GM18517 (cell line): ENCODE results near the gene CLBA1.

Source experiments
- ATAC-seq: cut with Tn5 transposase; IDR thresholded peaks from one replicate; pipeline ENCODE4 v1.9.1; 2021; ENCODE audit warnings: mild to moderate bottlenecking, moderate library complexity; ENCODE audit not compliant: unreplicated experiment

CLBA1 gene

DNA sequence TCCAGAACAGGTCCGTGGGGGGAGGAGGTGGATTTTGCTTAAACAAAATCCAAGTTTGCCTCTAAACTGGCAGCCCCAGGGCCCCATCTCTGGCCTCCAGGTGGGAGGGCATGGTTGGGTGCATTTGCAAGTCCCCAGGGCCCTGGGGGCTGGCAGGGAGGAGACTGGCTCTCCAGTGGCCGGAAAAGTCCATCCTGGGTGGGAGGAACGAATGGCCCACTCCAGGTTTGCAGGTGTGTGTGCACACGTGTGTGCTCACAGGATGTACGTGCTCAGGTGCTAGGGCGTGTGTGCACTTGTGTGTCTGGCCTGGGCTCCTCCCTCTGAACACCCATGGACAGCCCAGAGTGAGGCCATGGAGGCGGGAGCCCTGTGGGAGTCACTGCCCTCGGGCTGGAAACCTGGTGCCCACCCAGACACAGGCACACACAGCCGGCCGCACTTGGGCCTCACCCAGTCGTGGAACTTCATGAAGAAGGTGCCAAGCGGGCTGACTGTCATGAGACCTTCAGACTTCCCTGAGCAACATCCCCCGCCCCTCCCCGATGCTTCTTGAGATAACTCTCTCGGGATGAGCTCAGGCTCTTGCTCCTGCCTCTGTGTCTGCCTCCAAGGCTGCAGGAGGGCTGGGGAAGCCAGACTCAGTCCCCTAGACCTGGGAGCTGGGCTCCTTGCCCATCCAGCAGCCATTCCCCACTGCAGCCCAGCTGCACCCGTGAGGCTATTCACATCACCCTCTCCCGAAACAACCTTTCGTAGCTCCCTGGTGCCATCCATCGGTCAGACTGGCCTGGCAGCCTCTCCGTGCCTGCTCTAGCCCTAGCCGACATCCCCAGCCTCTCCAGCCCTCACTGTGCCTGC is 16.8 kb upstream of the CLBA1 start:
- ATAC-seq, result no peak

DNA sequence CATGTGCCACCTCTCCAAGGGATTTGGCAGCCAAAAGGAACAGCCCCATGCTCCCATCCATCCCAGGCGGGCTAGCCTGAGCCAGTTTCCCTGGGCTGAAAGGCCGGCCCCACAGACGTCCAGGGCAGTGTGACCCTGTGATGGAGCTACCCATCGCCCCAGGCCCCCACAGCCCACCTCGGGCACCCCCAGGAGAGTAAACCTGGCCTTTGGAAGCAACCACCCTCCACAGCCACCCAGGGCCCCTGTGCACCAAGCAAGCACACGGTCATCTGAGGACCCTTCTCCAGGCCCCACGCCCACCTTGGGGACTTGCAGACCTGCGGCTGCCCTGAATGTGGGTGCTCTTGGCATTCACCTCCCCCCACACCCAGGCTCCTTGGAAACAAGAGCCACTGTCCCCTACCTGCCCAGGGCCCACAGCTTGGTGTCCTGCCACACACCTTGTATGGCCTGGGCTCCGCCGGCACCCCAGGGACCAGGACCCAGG is 15.8 kb upstream of the CLBA1 start:
- ATAC-seq, result no peak

GRCh38 chr14:104970231-104971068 is 15.1 kb upstream of the CLBA1 start:
- ATAC-seq, result no peak

- ATAC-seq, result no peak
Measured at GRCh38 chr14:104971447-104972240, 13.9 kb upstream of the CLBA1 start.

DNA sequence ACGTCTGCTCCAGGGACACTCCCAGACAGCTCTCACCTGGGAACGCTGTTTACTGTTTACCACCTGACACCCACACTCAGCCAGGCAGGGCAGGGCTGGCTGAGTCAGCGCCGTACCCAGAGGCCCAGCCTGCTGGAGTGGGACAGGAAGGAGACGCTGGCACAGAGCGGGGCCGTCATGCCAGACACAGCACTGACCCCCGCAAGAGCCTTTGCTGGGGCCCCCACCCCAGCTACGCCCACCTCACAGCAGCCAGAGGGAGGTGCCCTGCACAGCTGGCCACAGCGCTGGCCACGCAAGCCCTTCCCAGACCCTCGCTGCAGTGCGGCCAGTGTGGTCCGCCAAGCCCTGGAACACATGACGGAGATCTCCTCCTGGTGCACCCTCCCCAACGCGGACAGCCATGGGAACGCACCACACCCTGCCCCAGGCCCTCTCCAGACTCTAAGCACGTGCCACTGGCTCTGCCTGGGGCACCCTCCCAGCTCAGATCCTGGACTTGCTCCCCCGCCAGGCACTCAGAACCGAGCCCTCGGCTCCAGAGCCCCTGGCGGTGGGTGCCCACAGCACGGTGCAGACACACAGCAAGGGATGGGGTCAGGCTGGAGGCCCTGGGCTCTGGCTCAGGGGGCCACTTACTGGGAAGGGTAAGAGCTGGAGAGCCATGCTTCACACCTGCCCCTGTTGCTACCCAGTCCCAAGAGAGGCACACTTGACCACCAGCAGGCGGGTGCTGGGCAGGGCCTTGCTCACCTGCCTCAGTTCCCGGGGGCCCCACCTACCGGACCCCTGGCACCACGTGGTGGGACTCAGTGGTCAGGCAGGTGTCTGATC is 13.1 kb upstream of the CLBA1 start:
- ATAC-seq, result no peak

DNA sequence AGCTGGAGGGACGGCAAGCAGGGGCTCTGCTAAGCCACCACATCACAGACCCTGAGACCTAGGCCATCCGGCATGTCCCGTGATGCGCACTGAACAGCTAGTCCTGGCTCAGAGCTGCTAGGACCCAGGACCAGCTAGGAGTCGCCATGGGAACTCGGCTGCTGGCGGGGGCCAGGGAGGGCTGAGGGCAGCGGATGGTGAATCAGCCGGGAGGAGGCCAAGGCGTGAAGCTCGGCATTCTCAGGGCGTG is 12.5 kb upstream of the CLBA1 start:
- no peak for ATAC-seq

- no peak for ATAC-seq
Measured at GRCh38 chr14:104973385-104974145, 12.0 kb upstream of the CLBA1 start.

DNA sequence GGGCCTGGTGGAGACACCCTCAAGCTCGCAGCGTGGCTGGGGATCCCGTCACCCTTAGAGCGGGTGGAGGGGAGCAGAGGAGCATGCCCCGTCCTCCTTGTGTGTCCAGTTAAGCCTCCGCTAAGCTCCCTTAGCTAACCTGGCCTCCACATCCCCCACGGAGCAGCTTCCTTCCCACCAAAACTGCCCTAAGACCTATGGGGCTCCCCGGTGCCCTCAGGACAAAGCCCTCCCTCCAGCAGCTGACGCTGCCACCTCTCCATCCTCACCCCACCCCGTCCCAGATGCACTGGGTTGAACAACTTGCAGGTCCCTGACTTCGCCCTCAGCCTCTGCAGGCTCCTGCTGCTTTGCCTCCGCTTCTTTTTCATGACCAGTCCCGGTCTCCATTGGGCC is 11.4 kb upstream of the CLBA1 start:
- no peak for ATAC-seq

DNA sequence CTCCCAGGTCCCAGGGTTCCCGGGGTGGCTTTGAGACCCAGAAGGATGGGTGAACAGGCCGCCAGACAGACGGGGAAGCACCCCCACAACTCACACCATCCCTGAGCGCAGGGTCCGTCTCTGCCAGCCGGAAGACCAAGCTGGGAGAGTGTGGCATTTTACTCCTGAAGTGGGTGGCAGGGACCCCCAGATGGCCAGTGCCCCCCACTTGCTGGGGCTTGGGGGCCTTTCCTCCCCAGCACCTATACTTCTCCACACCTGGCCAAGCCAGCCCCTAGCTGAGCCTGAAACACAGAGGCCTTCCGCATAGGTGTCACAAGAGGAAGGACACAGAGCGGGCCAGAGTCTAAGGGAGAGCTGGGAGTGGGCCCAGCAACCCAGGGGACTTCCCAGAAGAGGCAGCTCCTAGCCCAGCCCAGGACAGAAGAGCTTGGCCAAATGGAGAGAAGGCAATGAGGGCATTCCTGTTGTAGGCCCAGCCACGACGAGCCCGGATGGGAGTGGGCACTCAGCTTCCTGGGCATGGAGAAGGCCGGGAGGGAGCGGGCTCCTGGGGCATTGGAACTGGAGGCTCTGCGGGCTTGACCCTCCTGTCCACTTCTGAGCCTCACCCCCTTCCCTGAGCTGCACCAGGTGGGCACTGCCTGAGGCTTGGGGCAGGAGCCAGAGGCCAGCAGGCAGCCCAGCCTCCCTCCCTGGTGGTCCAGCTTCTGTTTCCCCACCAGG is 10.8 kb upstream of the CLBA1 start:
- ATAC-seq, result no peak

GRCh38 chr14:104975481-104976197 is 9.9 kb upstream of the CLBA1 start:
- no peak for ATAC-seq

GRCh38 chr14:104976198-104977007 is 9.2 kb upstream of the CLBA1 start:
- ATAC-seq, result no peak

DNA sequence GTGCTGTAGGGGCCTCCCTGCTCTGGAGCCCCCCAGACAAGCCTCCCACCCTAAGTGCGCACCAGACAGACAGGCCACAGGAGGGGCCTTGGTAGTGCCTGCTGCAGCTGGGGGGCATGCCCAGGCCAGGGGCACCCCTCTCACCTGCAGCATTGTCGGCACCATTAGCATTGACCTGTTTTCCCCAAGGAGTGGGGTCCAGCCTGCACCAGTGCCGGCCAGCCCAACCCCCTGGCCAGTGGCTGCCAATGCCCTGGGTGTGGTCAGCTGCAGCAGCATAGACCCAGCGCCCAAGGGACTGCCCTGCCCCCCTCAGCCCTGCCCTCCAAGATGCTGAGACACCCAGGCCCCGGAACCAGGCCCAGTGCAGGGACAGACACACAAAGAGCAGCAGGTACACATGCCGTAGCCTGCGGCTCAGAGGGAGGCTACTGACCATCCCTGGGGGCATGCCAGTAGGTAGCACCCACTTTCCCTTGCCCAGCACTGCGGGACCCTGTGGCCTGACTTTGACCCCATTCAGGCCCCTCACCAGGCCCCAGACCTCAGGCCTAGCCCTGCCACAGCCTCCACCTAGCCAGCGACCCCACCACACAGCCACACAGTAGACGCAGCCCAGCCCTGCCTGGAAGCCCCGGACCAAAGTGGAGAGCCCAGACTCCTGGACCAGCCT is 8.4 kb upstream of the CLBA1 start:
- no peak for ATAC-seq

DNA sequence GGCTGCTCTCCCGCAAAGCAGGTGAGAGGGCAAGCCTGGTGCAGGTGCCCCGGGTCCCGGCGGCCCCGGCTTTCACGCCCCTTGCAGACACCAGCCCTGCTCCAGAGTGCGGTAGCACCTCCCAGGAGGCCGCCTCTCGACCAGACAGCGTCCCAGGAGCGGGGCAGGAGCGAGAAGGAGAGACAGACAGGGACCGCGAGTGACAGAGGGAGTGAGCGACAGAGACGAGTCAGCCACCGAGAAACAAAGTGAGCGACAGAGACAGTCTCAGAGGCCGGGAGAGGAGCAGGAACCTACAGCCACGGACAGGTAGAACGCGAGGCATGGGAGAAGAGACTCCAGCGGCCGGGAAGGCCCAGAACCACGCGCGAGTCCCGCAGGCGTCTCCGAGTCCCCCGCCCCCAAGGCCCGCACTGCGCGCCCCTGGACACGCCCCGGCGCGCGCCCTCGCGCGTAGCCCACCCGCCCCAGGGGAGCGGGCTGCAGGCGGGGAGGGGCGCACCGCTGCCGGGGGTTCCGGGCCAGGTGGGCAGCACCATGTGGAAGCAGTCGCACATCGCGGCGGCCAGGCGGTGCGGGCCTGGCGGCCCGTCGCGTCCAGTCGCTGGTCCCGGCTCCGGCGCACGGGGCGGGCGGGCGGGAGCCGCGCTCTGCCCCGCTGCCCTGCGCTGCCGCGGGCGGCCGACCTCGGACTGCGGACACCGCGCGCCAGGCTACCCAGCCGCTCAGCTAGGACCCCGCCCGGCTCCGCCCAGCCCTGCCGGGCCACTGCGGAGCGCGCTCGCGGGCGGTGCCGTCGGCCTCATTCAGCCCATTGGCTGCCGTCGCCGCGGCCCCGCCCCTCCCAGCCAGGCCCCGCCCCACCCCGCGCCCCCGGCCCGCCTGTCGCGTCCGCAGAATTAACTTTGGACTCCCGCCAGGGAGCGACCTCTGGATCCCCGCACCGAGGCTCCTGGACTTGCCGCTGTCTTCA is 7.6 kb upstream of the CLBA1 start, which contains the start of gene AHNAK2:
TSS of gene AHNAK2 (minus strand) at position 694 of the 973 bp plus-strand sequence. CDS start at position 557, 137 bp downstream.
- ATAC-seq, result no peak

GRCh38 chr14:104978746-104979691 is 6.6 kb upstream of the CLBA1 start:
- ATAC-seq, result no peak
